Measurements from ENCODE around the gene ATP2A1.

Gene ATP2A1

GRCh38 chr16:28846080-28846932 lies 32.0 kb upstream of the ATP2A1 start, which contains the start of gene TUFM (continued):
- TF ChIP-seq ZNF148 (tag by site-specific recombination; IDR thresholded peaks at IDR 0.05; ENCODE audit: borderline replicate concordance) (no peak), ZNF544 (tag by site-specific recombination; IDR thresholded peaks at IDR 0.05) (no peak), PRDM10 (tag by site-specific recombination; IDR thresholded peaks at IDR 0.05) (peak; percentile 63; the same call in 1 of the 2 replicates), ZNF211 (tag by site-specific recombination; IDR thresholded peaks at IDR 0.05; ENCODE audit: low read depth) (no peak), ZNF362 (tag by site-specific recombination; IDR thresholded peaks at IDR 0.05) (no peak), ZNF548 (tag by site-specific recombination; IDR thresholded peaks at IDR 0.05) (no peak), ZBTB26 (tag by site-specific recombination; optimal IDR thresholded peaks at IDR 0.05) (peak; percentile 90), ZNF529 (tag by site-specific recombination; IDR thresholded peaks at IDR 0.05; ENCODE audit: insufficient replicate concordance) (no peak), PATZ1 (tag by site-specific recombination; IDR thresholded peaks at IDR 0.05) (peak; percentile 94), ZNF112 (tag by site-specific recombination; IDR thresholded peaks at IDR 0.05) (no peak), ZNF621 (tag by site-specific recombination; IDR thresholded peaks at IDR 0.05) (no peak), CTCF (tag by site-specific recombination; IDR thresholded peaks at IDR 0.05) (peak; percentile 97), KLF7 (tag by site-specific recombination; IDR thresholded peaks at IDR 0.05; ENCODE audit: borderline replicate concordance) (no peak), ZNF549 (tag by site-specific recombination; IDR thresholded peaks at IDR 0.05) (no peak), ZNF677 (tag by site-specific recombination; IDR thresholded peaks at IDR 0.05) (no peak), ZBTB6 (tag by site-specific recombination; IDR thresholded peaks at IDR 0.05) (peak; percentile 97), ZNF398 (tag by site-specific recombination; IDR thresholded peaks at IDR 0.05) (peak; percentile 86), ZNF704 (tag by site-specific recombination; IDR thresholded peaks at IDR 0.05) (no peak), ZNF596 (tag by site-specific recombination; IDR thresholded peaks at IDR 0.05) (no peak), ZNF416 (tag by site-specific recombination; IDR thresholded peaks at IDR 0.05) (no peak)
